Kidney (tissue), 14 donors: Measurements from ENCODE around the gene ABI3BP. TPM values are rescaled to one million over a fixed set of nuclear protein-coding genes. Genes with fewer than 3 reads are reported as not detected.

Source experiments
- DNase-seq, 5 donors: peaks; one replicate each; pipeline ENCODE4 v3.0.0-alpha.2; 2013 to 2020
- FAIRE-seq: peaks from 2 replicates; lab custom pipeline; 2012; peaks lifted over from hg19 to GRCh38; lab: Jason Lieb, UNC
- H3K27ac ChIP-seq, 2 donors: one replicate each; pipeline ENCODE4 v1.7.0; 2013; ENCODE audit warnings: low read depth in 2 of 2, low read length in 2 of 2, inconsistent platforms in 1 of 2
- H3K27me3 ChIP-seq: one replicate; pipeline ENCODE4 v1.7.1; 2013; ENCODE audit warnings: low read length, inconsistent platforms; ENCODE audit not compliant: control insufficient read depth, insufficient read depth
- H3K36me3 ChIP-seq, 3 donors: one replicate each; pipeline versions ENCODE4 v1.7.0 to v1.7.1; 2013; ENCODE audit warnings: low read length in 3 of 3, control low read depth in 1 of 3, inconsistent platforms in 1 of 3; ENCODE audit not compliant: insufficient read depth in 3 of 3, control insufficient read depth in 2 of 3
- H3K4me1 ChIP-seq, 3 donors: one replicate each; pipeline versions ENCODE4 v1.7.0 to v1.7.1; 2013; ENCODE audit warnings: low read length in 3 of 3, inconsistent platforms in 1 of 3, low read depth in 1 of 3; ENCODE audit not compliant: control insufficient read depth in 2 of 3, insufficient read depth in 2 of 3
- H3K4me3 ChIP-seq, 3 donors: one replicate each; pipeline versions ENCODE4 v1.7.0 to v1.8.1; 2013; ENCODE audit warnings: low read length in 3 of 3, control low read depth in 1 of 3, inconsistent platforms in 1 of 3
- H3K9ac ChIP-seq, 3 donors: one replicate each; pipeline versions ENCODE4 v1.7.0 to v1.7.1; 2013; ENCODE audit warnings: low read length in 3 of 3, control low read depth in 1 of 3, inconsistent platforms in 1 of 3
- H3K9me3 ChIP-seq, 3 donors: one replicate each; pipeline versions ENCODE4 v1.7.0 to v1.7.1; 2013; ENCODE audit warnings: low read length in 3 of 3, control low read depth in 1 of 3, inconsistent platforms in 1 of 3; ENCODE audit not compliant: control insufficient read depth in 2 of 3, insufficient read depth in 1 of 3
- intact Hi-C: fragments of 100-400 bp; cut with DNase I; formaldehyde crosslinking; loops from one replicate; pipeline ENCODE4 v1.11.1; 2022
- polyA plus RNA-seq: library from polyadenylated mRNA; stranded (reverse); fragments of 350-450 nt; fragmentation: Illumina TruSeq; extraction: RNeasy Lipid Tissue Mini Kit (QIAGEN cat#74804); gene quantifications from one replicate; pipeline ENCODE4 v1.2.3, GENCODE V29; 2014; ENCODE audit warnings: low read depth, low replicate concordance; ENCODE audit not compliant: insufficient read depth
- total RNA-seq: library from RNA; stranded (reverse); fragmentation: NEBNext Ultra II Directional; extraction: Animal tissue kit (Norgen Biotek cat#: 25700); gene quantifications from one replicate; pipeline ENCODE4 v1.2.1, GENCODE V29; 2021
- TF ChIP-seq, protein P1 (sequence below): IDR thresholded peaks from 3 replicates; pipeline ENCODE4 v1.5.1; 2012; ENCODE audit warnings: mild to moderate bottlenecking, moderate library complexity, borderline replicate concordance; ENCODE audit not compliant: insufficient read depth; ENCODE audit errors: extremely low read depth
- donor health status: control.
- donor health status: control.
- donor health status: control.
- donor health status: control.
- donor health status: control.
- donor health status: DM: yes; HTN: yes; CAD: no.
- donor health status: Normal renal cell carcinoma (clear cell type).

ABI3BP gene
- total and polyA plus RNA-seq, 2 donors from 2014 or later = 7.1 to 160 TPM

DNA sequence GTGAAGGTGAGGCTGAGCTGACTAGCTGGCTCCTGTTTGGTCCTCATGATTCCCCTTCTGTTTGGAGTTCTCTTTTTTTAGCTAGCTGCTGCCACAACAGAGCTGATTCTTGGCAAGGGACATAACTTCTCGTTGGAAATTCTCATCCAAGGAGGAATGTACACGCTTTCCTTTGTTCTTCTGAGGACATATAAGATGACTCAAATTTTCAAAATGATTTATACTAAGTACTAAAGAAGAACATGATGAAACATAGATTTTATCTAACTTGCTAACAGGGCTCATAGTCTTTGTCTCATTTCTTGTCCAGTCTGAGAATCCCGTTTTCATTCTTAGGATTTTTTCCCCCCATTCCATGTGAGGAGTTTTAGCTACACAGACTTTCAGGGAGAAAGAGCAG is 286.9 kb downstream of the ABI3BP start:
- intact Hi-C loops = no loop called here
- H3K27ac ChIP-seq = no peak overlapping the region
- H3K9me3 ChIP-seq = no peaks in the 10 kb centered on the region
- no peaks in the 10 kb centered on the region for H3K36me3 ChIP-seq
- FAIRE-seq = no peak
- H3K9ac ChIP-seq = no peak overlapping the region
- TF ChIP-seq, protein P1, sequence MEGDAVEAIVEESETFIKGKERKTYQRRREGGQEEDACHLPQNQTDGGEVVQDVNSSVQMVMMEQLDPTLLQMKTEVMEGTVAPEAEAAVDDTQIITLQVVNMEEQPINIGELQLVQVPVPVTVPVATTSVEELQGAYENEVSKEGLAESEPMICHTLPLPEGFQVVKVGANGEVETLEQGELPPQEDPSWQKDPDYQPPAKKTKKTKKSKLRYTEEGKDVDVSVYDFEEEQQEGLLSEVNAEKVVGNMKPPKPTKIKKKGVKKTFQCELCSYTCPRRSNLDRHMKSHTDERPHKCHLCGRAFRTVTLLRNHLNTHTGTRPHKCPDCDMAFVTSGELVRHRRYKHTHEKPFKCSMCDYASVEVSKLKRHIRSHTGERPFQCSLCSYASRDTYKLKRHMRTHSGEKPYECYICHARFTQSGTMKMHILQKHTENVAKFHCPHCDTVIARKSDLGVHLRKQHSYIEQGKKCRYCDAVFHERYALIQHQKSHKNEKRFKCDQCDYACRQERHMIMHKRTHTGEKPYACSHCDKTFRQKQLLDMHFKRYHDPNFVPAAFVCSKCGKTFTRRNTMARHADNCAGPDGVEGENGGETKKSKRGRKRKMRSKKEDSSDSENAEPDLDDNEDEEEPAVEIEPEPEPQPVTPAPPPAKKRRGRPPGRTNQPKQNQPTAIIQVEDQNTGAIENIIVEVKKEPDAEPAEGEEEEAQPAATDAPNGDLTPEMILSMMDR = no peak
- peaks cover 0 to 2% (median 2%) of the 10 kb centered on the region in 3 donors for H3K4me1 ChIP-seq
- no peaks in the 10 kb centered on the region for H3K27me3 ChIP-seq
- DNase-seq = no peak
- no peak overlapping the region for H3K4me3 ChIP-seq

DNA sequence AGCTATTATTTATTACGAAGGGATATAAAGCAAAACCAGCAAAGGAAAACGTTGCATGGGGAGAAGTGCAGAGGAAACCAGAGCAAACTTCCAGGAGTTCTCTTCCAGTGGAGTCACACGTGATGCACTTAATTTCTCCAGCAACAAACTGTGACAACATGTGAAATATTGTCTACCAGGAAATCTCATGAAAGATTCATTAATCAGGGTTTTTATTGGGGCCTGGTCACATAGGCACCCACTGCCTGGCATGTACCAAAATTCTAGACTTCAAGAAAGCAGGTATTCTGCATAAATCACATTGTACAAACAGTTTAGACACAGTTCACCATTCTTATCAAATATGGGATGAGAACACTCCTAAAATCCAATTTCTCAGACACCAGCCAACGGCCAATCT is 289.4 kb downstream of the ABI3BP start:
- FAIRE-seq = no peak

DNA sequence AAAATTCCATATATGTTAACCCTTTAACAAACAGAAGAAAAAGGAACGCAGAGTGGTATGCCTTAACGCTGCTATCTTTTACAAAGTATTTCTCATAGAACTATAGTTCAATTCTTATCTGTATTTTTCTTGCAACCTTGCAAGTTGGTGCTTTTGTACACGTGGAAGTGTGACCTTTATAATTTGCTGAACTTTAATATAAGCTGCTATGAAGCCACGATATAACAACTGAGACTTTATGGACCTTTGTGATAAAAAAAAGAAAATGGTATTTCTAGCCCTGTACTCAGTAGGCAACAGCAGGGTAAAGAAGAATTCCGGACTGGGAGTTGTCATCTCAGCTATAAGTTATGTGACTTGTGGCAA is 290.3 kb downstream of the ABI3BP start:
- no peak overlapping the region for H3K4me3 ChIP-seq
- H3K36me3 ChIP-seq = no peaks in the 10 kb centered on the region
- FAIRE-seq (no peak), DNase-seq (no peak)
- H3K9me3 ChIP-seq = no peaks in the 10 kb centered on the region
- TF ChIP-seq, protein P1 = no peak
- intact Hi-C loops = no loop called here
- H3K27ac ChIP-seq = no peak overlapping the region
- no peaks in the 10 kb centered on the region for H3K4me1 ChIP-seq
- no peaks in the 10 kb centered on the region for H3K27me3 ChIP-seq
- no peak overlapping the region for H3K9ac ChIP-seq

More for the DNA sequence above, 289.4 kb downstream of the ABI3BP start:
- H3K4me1 ChIP-seq = no peaks in the 10 kb centered on the region
- no peak for DNase-seq
- H3K36me3 ChIP-seq = no peaks in the 10 kb centered on the region
- TF ChIP-seq, protein P1 = no peak
- intact Hi-C loops = no loop called here
- no peak overlapping the region for H3K27ac ChIP-seq
- H3K27me3 ChIP-seq = no peaks in the 10 kb centered on the region
- no peaks in the 10 kb centered on the region for H3K9me3 ChIP-seq
- no peak overlapping the region for H3K9ac ChIP-seq
- no peak overlapping the region for H3K4me3 ChIP-seq
